WERI-Rb-1 (cell line): Measurements from ENCODE around the gene ZNF268.
A peak's percentile ranks its signal among the peaks of the same experiment; 100 is the strongest.

ENCODE experiments used
- DNase-seq: peaks from one replicate; pipeline ENCODE4 v3.0.0-alpha.2; 2020
- H3K27ac ChIP-seq: fragments of 250-450 bp; sonication (Bioruptor Pico); 2 replicates; pipeline ENCODE4 v1.5.1; 2020; ENCODE audit warnings: mild to moderate bottlenecking, moderate library complexity
- H3K27me3 ChIP-seq: fragments of 250-450 bp; sonication (Bioruptor Pico); 2 replicates; pipeline ENCODE4 v1.5.1; 2021; ENCODE audit warnings: mild to moderate bottlenecking, low read depth, moderate library complexity; ENCODE audit not compliant: insufficient read depth, severe bottlenecking
- H3K36me3 ChIP-seq: fragments of 250-450 bp; sonication (Bioruptor Pico); 2 replicates; pipeline ENCODE4 v1.5.1; 2020; ENCODE audit warnings: mild to moderate bottlenecking, moderate library complexity
- H3K4me3 ChIP-seq: 2 replicates; pipeline ENCODE4 v1.5.1; 2011; ENCODE audit warnings: low read depth, mild to moderate bottlenecking, control low read depth, low read length
- H3K9me3 ChIP-seq: fragments of 250-450 bp; sonication (Bioruptor Pico); 2 replicates; pipeline ENCODE4 v1.5.1; 2021; ENCODE audit warnings: mild to moderate bottlenecking, moderate library complexity; ENCODE audit not compliant: severe bottlenecking
- TF ChIP-seq, protein P1 (sequence below): IDR thresholded peaks from 2 replicates; pipeline ENCODE4 v1.5.1; 2011; ENCODE audit warnings: low read depth, mild to moderate bottlenecking, control low read depth, inconsistent platforms, low read length

ZNF268 gene

GRCh38 chr12:133172491-133172890, 8.8 kb upstream of the ZNF268 start:
- H3K9me3 ChIP-seq: peaks cover 40% of the 10 kb centered on the region
- no peak for DNase-seq

DNA sequence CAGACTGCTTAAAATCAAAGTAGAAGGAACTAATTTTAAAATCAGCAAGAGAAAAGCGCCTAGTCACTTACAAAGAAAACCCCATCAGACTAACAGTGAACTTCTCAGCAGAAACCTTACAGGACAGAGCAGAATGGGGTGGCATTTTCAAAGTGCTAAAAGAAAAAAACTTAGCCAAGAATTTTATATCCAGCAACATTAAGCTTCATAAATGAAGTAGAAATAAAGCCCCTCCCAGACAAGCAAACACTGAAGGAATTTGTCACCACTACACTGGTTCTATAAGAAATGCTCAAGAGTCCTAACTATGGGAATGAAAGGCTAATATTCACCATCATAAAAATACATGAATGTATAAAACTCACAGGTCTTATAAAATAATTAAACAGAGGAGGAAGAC, 6.4 kb upstream of the ZNF268 start:
- no peak for DNase-seq
- H3K27me3 ChIP-seq: no peaks in the 10 kb centered on the region
- H3K4me3 ChIP-seq: no peak overlapping the region
- peaks cover 43% of the 10 kb centered on the region for H3K9me3 ChIP-seq
- H3K36me3 ChIP-seq: no peaks in the 10 kb centered on the region
- no peak overlapping the region for H3K27ac ChIP-seq
- TF ChIP-seq, protein P1, sequence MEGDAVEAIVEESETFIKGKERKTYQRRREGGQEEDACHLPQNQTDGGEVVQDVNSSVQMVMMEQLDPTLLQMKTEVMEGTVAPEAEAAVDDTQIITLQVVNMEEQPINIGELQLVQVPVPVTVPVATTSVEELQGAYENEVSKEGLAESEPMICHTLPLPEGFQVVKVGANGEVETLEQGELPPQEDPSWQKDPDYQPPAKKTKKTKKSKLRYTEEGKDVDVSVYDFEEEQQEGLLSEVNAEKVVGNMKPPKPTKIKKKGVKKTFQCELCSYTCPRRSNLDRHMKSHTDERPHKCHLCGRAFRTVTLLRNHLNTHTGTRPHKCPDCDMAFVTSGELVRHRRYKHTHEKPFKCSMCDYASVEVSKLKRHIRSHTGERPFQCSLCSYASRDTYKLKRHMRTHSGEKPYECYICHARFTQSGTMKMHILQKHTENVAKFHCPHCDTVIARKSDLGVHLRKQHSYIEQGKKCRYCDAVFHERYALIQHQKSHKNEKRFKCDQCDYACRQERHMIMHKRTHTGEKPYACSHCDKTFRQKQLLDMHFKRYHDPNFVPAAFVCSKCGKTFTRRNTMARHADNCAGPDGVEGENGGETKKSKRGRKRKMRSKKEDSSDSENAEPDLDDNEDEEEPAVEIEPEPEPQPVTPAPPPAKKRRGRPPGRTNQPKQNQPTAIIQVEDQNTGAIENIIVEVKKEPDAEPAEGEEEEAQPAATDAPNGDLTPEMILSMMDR: no peak

More at GRCh38 chr12:133172491-133172890, 8.8 kb upstream of the ZNF268 start:
- no peaks in the 10 kb centered on the region for H3K36me3 ChIP-seq
- no peaks in the 10 kb centered on the region for H3K27me3 ChIP-seq
- H3K4me3 ChIP-seq: no peak overlapping the region
- TF ChIP-seq, protein P1: no peak
- H3K27ac ChIP-seq: no peak overlapping the region

DNA sequence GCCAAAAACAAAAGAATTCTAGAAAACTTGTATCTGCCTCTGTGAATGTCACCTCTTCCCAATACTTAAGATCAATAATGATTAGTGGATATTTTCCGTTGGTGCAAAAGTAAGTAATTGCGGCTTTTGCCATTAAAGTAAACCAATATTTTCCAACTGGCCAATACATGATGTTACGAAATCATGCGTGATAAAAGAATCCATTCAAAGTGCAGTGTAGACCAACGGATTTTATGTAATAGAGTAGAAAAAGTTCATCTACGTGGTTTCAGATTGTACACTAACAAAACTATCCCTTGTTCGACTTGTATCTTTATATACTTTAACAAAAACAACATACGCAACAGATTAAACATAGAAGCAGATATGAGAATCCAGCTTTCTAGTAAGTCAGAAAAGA, 626 bp upstream of the ZNF268 start:
- Histone ChIP-seq H3K27ac (peak overlapping the region; percentile 91; the same call in 1 of the 2 replicates), H3K36me3 (peaks cover 36% of the 10 kb centered on the region), H3K27me3 (no peaks in the 10 kb centered on the region), H3K4me3 (no peak overlapping the region), H3K9me3 (peaks cover 34% of the 10 kb centered on the region)
- no peak for DNase-seq
- TF ChIP-seq, protein P1: no peak

GRCh38 chr12:133190176-133190575, 8.9 kb downstream of the ZNF268 start:
- Histone ChIP-seq H3K9me3 (peaks cover 25% of the 10 kb centered on the region), H3K27ac (no peak overlapping the region), H3K4me3 (no peak overlapping the region), H3K36me3 (peaks cover 99% of the 10 kb centered on the region), H3K27me3 (no peaks in the 10 kb centered on the region)
- TF ChIP-seq, protein P1: no peak
- DNase-seq: no peak

GRCh38 chr12:133192847-133193246, 11.6 kb downstream of the ZNF268 start:
- DNase-seq: no peak
- no peak overlapping the region for H3K27ac ChIP-seq
- TF ChIP-seq, protein P1: no peak
- no peak overlapping the region for H3K4me3 ChIP-seq
- H3K36me3 ChIP-seq: peaks cover 84% of the 10 kb centered on the region
- H3K9me3 ChIP-seq: peaks cover 33% of the 10 kb centered on the region
- no peaks in the 10 kb centered on the region for H3K27me3 ChIP-seq

DNA sequence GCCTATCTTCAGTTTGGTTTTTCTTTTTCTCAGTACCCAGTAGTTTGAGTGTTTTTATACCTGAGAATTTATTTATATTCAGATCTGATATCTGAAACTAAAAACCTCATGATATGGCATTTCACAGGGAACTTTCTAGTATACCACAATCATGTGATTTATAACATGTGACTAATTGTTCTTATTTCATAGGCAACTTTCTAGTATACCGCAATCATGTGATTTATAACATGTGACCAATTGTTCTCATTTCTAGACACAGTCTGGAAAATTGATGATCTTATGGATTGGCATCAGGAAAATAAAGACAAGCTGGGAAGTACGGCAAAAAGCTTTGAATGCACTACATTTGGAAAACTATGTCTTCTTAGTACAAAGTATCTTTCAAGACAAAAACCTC, 20.6 kb downstream of the ZNF268 start:
- no peak overlapping the region for H3K4me3 ChIP-seq
- peaks cover 46% of the 10 kb centered on the region for H3K36me3 ChIP-seq
- TF ChIP-seq, protein P1: no peak
- no peaks in the 10 kb centered on the region for H3K27me3 ChIP-seq
- peaks cover 58% of the 10 kb centered on the region for H3K9me3 ChIP-seq
- H3K27ac ChIP-seq: no peak overlapping the region
- DNase-seq: no peak
